ENCODE results near the gene FXN.
"Not testable (repeated sequence)": the region's sequence is repeated elsewhere in the genome, so short reads cannot be mapped to it uniquely, and the experiment has no call there.

FXN gene

GRCh38 chr9:69035438-69036308 is at the start of gene FXN:
Gene FXN, plus strand, starts transcription at chr9:69035752. Its CDS starts 31 bp downstream, at chr9:69035783.
- peak; percentile 55 to 72 for DNase-seq (ENCODE audit: low read depth in 2 of 2)

- not testable (repeated sequence) for DNase-seq (ENCODE audit: low read depth in 2 of 2)
Measured at GRCh38 chr9:68986949-68987348, 48.6 kb upstream of the FXN start.

GRCh38 chr9:68991457-68991856 is 44.1 kb upstream of the FXN start:
- no peak for DNase-seq (ENCODE audit: low read depth in 2 of 2)

GRCh38 chr9:68995776-68996175 is 39.8 kb upstream of the FXN start:
- DNase-seq (ENCODE audit: low read depth in 2 of 2): no peak

- DNase-seq (ENCODE audit: low read depth in 2 of 2): no peak
Measured at GRCh38 chr9:68996462-68996861, 39.1 kb upstream of the FXN start.

- no peak for DNase-seq (ENCODE audit: low read depth in 2 of 2)
Measured at GRCh38 chr9:68997666-68998065, 37.9 kb upstream of the FXN start.

- DNase-seq (ENCODE audit: low read depth in 2 of 2): no peak
Measured at GRCh38 chr9:68998385-68998784, 37.2 kb upstream of the FXN start.

- DNase-seq (ENCODE audit: low read depth in 2 of 2): no peak
Measured at GRCh38 chr9:68998812-68999211, 36.7 kb upstream of the FXN start.

- peak; percentile 20 to 38 for DNase-seq (ENCODE audit: low read depth in 2 of 2)
Measured at GRCh38 chr9:68999393-69000105, 36.0 kb upstream of the FXN start.

- DNase-seq (ENCODE audit: low read depth in 2 of 2): no peak
Measured at GRCh38 chr9:69001921-69002320, 33.6 kb upstream of the FXN start.

- no peak for DNase-seq (ENCODE audit: low read depth in 2 of 2)
Measured at GRCh38 chr9:69003051-69003450, 32.5 kb upstream of the FXN start.

- DNase-seq (ENCODE audit: low read depth in 2 of 2): no peak
Measured at GRCh38 chr9:69004836-69005235, 30.7 kb upstream of the FXN start.

- DNase-seq (ENCODE audit: low read depth in 2 of 2): no peak
Measured at GRCh38 chr9:69009708-69010107, 25.8 kb upstream of the FXN start.

- DNase-seq (ENCODE audit: low read depth in 2 of 2): no peak
Measured at GRCh38 chr9:69012696-69013381, 22.7 kb upstream of the FXN start.

- DNase-seq (ENCODE audit: low read depth in 2 of 2): no peak
Measured at GRCh38 chr9:69013382-69013727, 22.2 kb upstream of the FXN start.

- DNase-seq (ENCODE audit: low read depth in 2 of 2): no peak
Measured at GRCh38 chr9:69014013-69014412, 21.5 kb upstream of the FXN start, which contains the start of gene PRKACG. Gene PRKACG, minus strand, starts transcription at chr9:69014113. Its CDS starts 21 bp downstream, at chr9:69014092.

GRCh38 chr9:69016191-69017096 is 19.1 kb upstream of the FXN start:
- DNase-seq (ENCODE audit: low read depth in 2 of 2): no peak

GRCh38 chr9:69018737-69019136 is 16.8 kb upstream of the FXN start:
- DNase-seq (ENCODE audit: low read depth in 2 of 2): no peak

GRCh38 chr9:69019808-69020207 is 15.7 kb upstream of the FXN start:
- DNase-seq (ENCODE audit: low read depth in 2 of 2): no peak

GRCh38 chr9:69020301-69021145 is 15.0 kb upstream of the FXN start:
- DNase-seq (ENCODE audit: low read depth in 2 of 2): no peak

Data from stimulated activated CD8-positive, alpha-beta memory T cell treated with anti-CD3 and anti-CD28 coated beads, Interleukin-7, amount 100 ng/mL, for 4 hours (primary cell).